BE2C (cell line): ENCODE data around the gene SLCO1B3.

Source experiments
- DNase-seq: peaks from one replicate; pipeline ENCODE4 v3.0.0-alpha.2; 2020
- H3K27me3 ChIP-seq: fragments of 250-450 bp; sonication (Bioruptor Pico); 2 replicates; pipeline ENCODE4 v1.5.1; 2020; ENCODE audit warnings: mild to moderate bottlenecking
- H3K36me3 ChIP-seq: fragments of 250-450 bp; sonication (Bioruptor Pico); 2 replicates; pipeline ENCODE4 v1.5.1; 2020; ENCODE audit warnings: mild to moderate bottlenecking
- H3K4me1 ChIP-seq: fragments of 250-450 bp; sonication (Bioruptor Pico); 2 replicates; pipeline ENCODE4 v1.5.1; 2020
- H3K4me3 ChIP-seq: 2 replicates; pipeline ENCODE4 v1.5.1; 2011; ENCODE audit warnings: low read depth, low read length
- H3K9me3 ChIP-seq: fragments of 250-450 bp; sonication (Bioruptor Pico); 2 replicates; pipeline ENCODE4 v1.5.1; 2020
- TF ChIP-seq, protein P1 (sequence below): IDR thresholded peaks from 2 replicates; pipeline ENCODE4 v1.5.1; 2012; ENCODE audit warnings: mild to moderate bottlenecking, low read depth, low read length

The SLCO1B3 gene

GRCh38 chr12:20863056-20863455 is 52.6 kb downstream of the SLCO1B3 start:
- TF ChIP-seq, protein P1, sequence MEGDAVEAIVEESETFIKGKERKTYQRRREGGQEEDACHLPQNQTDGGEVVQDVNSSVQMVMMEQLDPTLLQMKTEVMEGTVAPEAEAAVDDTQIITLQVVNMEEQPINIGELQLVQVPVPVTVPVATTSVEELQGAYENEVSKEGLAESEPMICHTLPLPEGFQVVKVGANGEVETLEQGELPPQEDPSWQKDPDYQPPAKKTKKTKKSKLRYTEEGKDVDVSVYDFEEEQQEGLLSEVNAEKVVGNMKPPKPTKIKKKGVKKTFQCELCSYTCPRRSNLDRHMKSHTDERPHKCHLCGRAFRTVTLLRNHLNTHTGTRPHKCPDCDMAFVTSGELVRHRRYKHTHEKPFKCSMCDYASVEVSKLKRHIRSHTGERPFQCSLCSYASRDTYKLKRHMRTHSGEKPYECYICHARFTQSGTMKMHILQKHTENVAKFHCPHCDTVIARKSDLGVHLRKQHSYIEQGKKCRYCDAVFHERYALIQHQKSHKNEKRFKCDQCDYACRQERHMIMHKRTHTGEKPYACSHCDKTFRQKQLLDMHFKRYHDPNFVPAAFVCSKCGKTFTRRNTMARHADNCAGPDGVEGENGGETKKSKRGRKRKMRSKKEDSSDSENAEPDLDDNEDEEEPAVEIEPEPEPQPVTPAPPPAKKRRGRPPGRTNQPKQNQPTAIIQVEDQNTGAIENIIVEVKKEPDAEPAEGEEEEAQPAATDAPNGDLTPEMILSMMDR = no peak
- DNase-seq = no peak
- no peaks in the 10 kb centered on the region for H3K4me1 ChIP-seq

GRCh38 chr12:20865873-20866272 is 55.4 kb downstream of the SLCO1B3 start:
- no peak for DNase-seq
- H3K36me3 ChIP-seq = no peaks in the 10 kb centered on the region
- TF ChIP-seq, protein P1 = no peak
- H3K27me3 ChIP-seq = no peaks in the 10 kb centered on the region
- H3K4me3 ChIP-seq = no peak overlapping the region
- H3K4me1 ChIP-seq = no peaks in the 10 kb centered on the region
- H3K9me3 ChIP-seq = no peaks in the 10 kb centered on the region

More at GRCh38 chr12:20863056-20863455, 52.6 kb downstream of the SLCO1B3 start:
- Histone ChIP-seq H3K36me3 (no peaks in the 10 kb centered on the region), H3K4me3 (no peak overlapping the region), H3K27me3 (no peaks in the 10 kb centered on the region), H3K9me3 (no peaks in the 10 kb centered on the region)

DNA sequence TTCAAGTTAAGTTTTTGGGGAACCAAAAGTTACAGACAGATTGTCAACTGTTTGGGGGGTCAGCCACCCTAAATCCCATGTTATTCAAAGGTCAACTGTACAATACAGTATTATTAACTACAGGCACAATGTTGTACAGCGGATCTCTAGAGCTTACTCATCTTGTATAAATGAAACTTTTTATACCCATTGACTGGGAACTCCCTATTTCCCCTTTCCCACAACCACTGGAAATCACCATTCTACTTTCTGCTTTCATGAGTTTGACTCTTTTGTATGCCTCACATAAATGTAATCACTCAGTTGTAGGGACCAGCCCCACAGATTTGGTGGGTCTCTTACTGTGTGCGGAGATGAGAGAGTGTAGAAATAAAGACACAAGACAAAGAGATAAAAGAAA is 57.8 kb downstream of the SLCO1B3 start:
- no peaks in the 10 kb centered on the region for H3K9me3 ChIP-seq
- DNase-seq = no peak
- H3K4me3 ChIP-seq = no peak overlapping the region
- TF ChIP-seq, protein P1 = no peak
- no peaks in the 10 kb centered on the region for H3K4me1 ChIP-seq
- no peaks in the 10 kb centered on the region for H3K27me3 ChIP-seq
- H3K36me3 ChIP-seq = no peaks in the 10 kb centered on the region

DNA sequence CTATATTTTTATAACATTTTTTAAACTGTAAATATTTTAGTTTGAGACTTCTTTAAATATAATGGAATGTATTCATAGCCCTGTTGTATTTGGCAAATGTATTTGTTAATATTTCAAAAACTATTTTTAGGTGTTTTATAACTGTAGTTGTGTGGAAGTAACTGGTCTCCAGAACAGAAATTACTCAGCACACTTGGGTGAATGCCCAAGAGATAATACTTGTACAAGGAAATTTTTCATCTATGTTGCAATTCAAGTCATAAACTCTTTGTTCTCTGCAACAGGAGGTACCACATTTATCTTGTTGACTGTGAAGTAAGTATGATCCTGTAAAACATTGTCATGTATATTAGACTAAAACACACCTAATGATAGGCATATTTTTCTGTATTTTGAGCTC is 72.8 kb downstream of the SLCO1B3 start:
- DNase-seq = no peak
- TF ChIP-seq, protein P1 = no peak
- Histone ChIP-seq H3K9me3 (no peaks in the 10 kb centered on the region), H3K4me1 (no peaks in the 10 kb centered on the region), H3K36me3 (no peaks in the 10 kb centered on the region), H3K27me3 (no peaks in the 10 kb centered on the region), H3K4me3 (no peak overlapping the region)

- TF ChIP-seq, protein P1 = no peak
- Histone ChIP-seq H3K4me1 (no peaks in the 10 kb centered on the region), H3K9me3 (no peaks in the 10 kb centered on the region), H3K4me3 (no peak overlapping the region), H3K27me3 (no peaks in the 10 kb centered on the region), H3K36me3 (no peaks in the 10 kb centered on the region)
- DNase-seq = no peak
These were observed 74.6 kb downstream of the SLCO1B3 start for GRCh38 chr12:20885116-20885515.

DNA sequence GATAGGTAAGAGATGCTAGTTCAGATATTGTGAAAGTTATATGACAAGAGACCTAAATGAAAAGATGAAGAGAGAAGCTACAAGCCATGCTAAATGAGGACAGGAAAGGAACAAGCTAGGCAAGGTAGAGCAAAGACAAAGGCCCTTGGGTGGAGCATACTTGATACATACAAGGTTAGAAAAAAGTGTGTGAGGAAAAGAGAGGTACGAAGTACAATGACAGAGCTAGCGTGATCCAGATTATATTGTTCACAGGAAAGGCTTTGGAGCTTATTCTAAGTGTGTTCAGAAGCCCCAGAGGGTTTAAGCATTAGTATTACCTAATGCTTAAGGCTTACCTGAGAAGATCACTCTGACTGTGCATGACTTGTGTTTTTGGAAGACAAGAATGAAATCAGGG is 75.0 kb downstream of the SLCO1B3 start:
- DNase-seq = no peak
- TF ChIP-seq, protein P1 = no peak
- Histone ChIP-seq H3K27me3 (no peaks in the 10 kb centered on the region), H3K4me1 (no peaks in the 10 kb centered on the region), H3K9me3 (no peaks in the 10 kb centered on the region), H3K4me3 (no peak overlapping the region), H3K36me3 (no peaks in the 10 kb centered on the region)
